Hepatocyte (in vitro differentiated cells): Measurements from ENCODE around the gene TMEM255A. TPM values are rescaled to one million over a fixed set of nuclear protein-coding genes. Genes with fewer than 3 reads are reported as not detected.

Experiments used
- DNase-seq: peaks from one replicate; pipeline ENCODE4 v3.0.0-alpha.2; 2016; ENCODE audit warnings: low spot score
- H2AFZ ChIP-seq: fragments of 200-600 bp; sonication (generic); 2 replicates; pipeline ENCODE4 v1.6.0; 2016; ENCODE audit warnings: antibody characterized with exemption, mild to moderate bottlenecking
- H3K27ac ChIP-seq: fragments of 200-600 bp; sonication (generic); 2 replicates; pipeline ENCODE4 v1.5.1; 2016; ENCODE audit warnings: mild to moderate bottlenecking
- H3K27me3 ChIP-seq: fragments of 200-600 bp; sonication (generic); 2 replicates; pipeline ENCODE4 v1.6.1; 2016
- H3K36me3 ChIP-seq: fragments of 200-600 bp; sonication (generic); replicated peaks from 2 replicates; pipeline ENCODE4 v1.5.1; 2016; ENCODE audit warnings: low read depth; ENCODE audit not compliant: insufficient read depth
- H3K4me1 ChIP-seq: fragments of 200-600 bp; sonication (generic); 2 replicates; pipeline ENCODE4 v1.5.1; 2016; ENCODE audit warnings: mild to moderate bottlenecking, moderate library complexity; ENCODE audit not compliant: insufficient read depth
- H3K4me2 ChIP-seq: fragments of 200-600 bp; sonication (generic); 2 replicates; pipeline ENCODE4 v1.6.0; 2016
- H3K4me3 ChIP-seq: fragments of 200-600 bp; sonication (generic); 2 replicates; pipeline ENCODE4 v1.5.1; 2016; ENCODE audit warnings: mild to moderate bottlenecking
- H3K79me2 ChIP-seq: fragments of 200-600 bp; sonication (generic); 2 replicates; pipeline ENCODE4 v1.6.0; 2017; ENCODE audit warnings: mild to moderate bottlenecking
- H3K9me2 ChIP-seq: fragments of 200-600 bp; sonication (generic); replicated peaks from 2 replicates; pipeline ENCODE4 v1.6.0; 2017; ENCODE audit warnings: mild to moderate bottlenecking; ENCODE audit not compliant: insufficient read depth
- H3K9me3 ChIP-seq: fragments of 200-600 bp; sonication (generic); 2 replicates; pipeline ENCODE4 v1.5.1; 2016; ENCODE audit warnings: low read depth, mild to moderate bottlenecking
- H4K20me1 ChIP-seq: fragments of 200-600 bp; sonication (generic); 2 replicates; pipeline ENCODE4 v1.6.0; 2016; ENCODE audit warnings: mild to moderate bottlenecking; ENCODE audit not compliant: insufficient read depth, poor library complexity, severe bottlenecking
- CTCF ChIP-seq: fragments of 200-600 bp; sonication (generic); IDR thresholded peaks from 2 replicates; pipeline ENCODE4 v1.5.1; 2016; ENCODE audit warnings: antibody characterized with exemption, mild to moderate bottlenecking; ENCODE audit not compliant: poor library complexity
- EZH2 ChIP-seq: fragments of 200-600 bp; sonication (generic); IDR thresholded peaks from 2 replicates; pipeline ENCODE4 v1.6.1; 2016; ENCODE audit warnings: antibody characterized with exemption, mild to moderate bottlenecking, borderline replicate concordance
- EZH2phosphoT487 ChIP-seq: fragments of 200-600 bp; sonication (generic); IDR thresholded peaks from one replicate; pipeline ENCODE4 v1.6.1; 2018; ENCODE audit warnings: antibody characterized with exemption, mild to moderate bottlenecking, low read depth, moderate library complexity; ENCODE audit not compliant: unreplicated experiment, severe bottlenecking
- WGBS: methylation state at CpG from one replicate; pipeline ENCODE4 v1.1.6; 2016; ENCODE audit warnings: low lambda C conversion rate; ENCODE audit errors: missing lambda C conversion rate; 5-methylcytosine and 5-hydroxymethylcytosine counted together
- polyA plus RNA-seq: library from polyadenylated mRNA; unstranded; fragments of >200 nt; fragmentation: Nextera tagmentation; extraction: Ambion mirVana; gene quantifications from 2 replicates; pipeline ENCODE4 v1.2.1, GENCODE V29; 2016
- total RNA-seq: library from RNA; depleted of rRNA; stranded (reverse); fragments of >200 nt; gene quantifications from 2 replicates; pipeline ENCODE4 v1.2.3, GENCODE V29; 2014

Gene TMEM255A
- total and polyA plus RNA-seq, 2 experiments from 2014 or later, result 0.77 to 2.2 TPM

GRCh38 chrX:120242813-120243212 lies 68.4 kb downstream of the TMEM255A start:
- no peaks in the 10 kb centered on the region for H4K20me1 ChIP-seq
- no peak overlapping the region for H3K27ac ChIP-seq
- no peaks in the 10 kb centered on the region for H3K9me2 ChIP-seq
- H2AFZ ChIP-seq, result no peak overlapping the region
- no peaks in the 10 kb centered on the region for H3K27me3 ChIP-seq
- TF ChIP-seq CTCF (no peak), EZH2 (no peak), EZH2phosphoT487 (no peak)
- no peaks in the 10 kb centered on the region for H3K4me1 ChIP-seq
- DNase-seq, result no peak
- no peak overlapping the region for H3K4me3 ChIP-seq
- peaks cover 2% of the 10 kb centered on the region for H3K79me2 ChIP-seq
- WGBS, result 75% methylated on average over 5 of the region's 5 CpGs
- no peak overlapping the region for H3K4me2 ChIP-seq
- no peaks in the 10 kb centered on the region for H3K36me3 ChIP-seq
- H3K9me3 ChIP-seq, result no peaks in the 10 kb centered on the region

GRCh38 chrX:120238933-120239332 lies 72.3 kb downstream of the TMEM255A start:
- no peaks in the 10 kb centered on the region for H4K20me1 ChIP-seq
- WGBS, result 89% methylated on average over 3 of the region's 4 CpGs
- no peak overlapping the region for H3K27ac ChIP-seq
- H2AFZ ChIP-seq, result no peak overlapping the region
- no peaks in the 10 kb centered on the region for H3K4me1 ChIP-seq
- no peaks in the 10 kb centered on the region for H3K9me3 ChIP-seq
- H3K27me3 ChIP-seq, result no peaks in the 10 kb centered on the region
- DNase-seq, result no peak
- H3K4me2 ChIP-seq, result no peak overlapping the region
- no peaks in the 10 kb centered on the region for H3K9me2 ChIP-seq
- TF ChIP-seq CTCF, result no peak
- no peak for TF ChIP-seq EZH2
- no peak for TF ChIP-seq EZH2phosphoT487
- H3K36me3 ChIP-seq, result no peaks in the 10 kb centered on the region
- no peak overlapping the region for H3K4me3 ChIP-seq
- H3K79me2 ChIP-seq, result peaks cover 2% of the 10 kb centered on the region

DNA sequence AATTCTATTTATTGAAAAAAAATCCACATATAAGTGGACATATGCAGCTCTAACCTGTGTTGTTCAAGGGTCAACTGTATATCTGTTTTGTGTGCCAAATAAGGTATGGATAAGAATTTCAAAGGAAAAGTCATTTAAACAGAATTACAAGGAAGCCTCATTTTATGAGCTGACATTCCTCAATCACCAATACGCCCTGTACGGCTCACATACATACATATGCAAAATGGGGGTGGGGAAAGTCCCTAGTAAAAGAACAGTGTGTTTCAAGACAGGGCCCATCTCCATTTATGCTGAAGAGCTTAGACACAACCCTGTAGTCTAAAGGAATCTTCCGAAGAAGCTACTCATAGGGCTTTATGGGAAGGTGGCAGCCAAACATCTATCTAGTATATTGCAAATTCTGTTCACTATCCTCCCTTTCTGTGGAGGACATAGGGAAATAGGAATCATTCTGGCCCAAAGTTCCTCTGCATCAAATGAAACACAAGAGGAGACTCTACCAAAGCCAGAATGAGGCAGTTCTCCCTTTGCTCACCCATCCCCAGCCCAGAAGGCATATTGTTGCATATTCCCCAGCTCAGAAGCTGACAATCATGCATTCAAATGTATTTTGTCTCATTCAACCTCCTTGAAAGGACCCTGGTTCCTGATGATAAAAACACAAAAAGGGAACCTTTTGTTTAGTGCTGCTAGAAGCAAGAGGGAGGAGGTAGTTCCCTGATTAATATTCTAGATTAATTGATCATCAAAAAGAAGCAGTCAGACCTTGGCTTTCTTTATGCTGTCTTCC lies 74.4 kb downstream of the TMEM255A start:
- Histone ChIP-seq H4K20me1 (no peaks in the 10 kb centered on the region), H3K79me2 (no peaks in the 10 kb centered on the region), H3K9me3 (no peaks in the 10 kb centered on the region), H3K4me1 (no peaks in the 10 kb centered on the region), H3K36me3 (no peaks in the 10 kb centered on the region), H3K4me2 (no peak overlapping the region), H2AFZ (no peak overlapping the region), H3K9me2 (no peaks in the 10 kb centered on the region), H3K4me3 (no peak overlapping the region), H3K27ac (no peak overlapping the region), H3K27me3 (no peaks in the 10 kb centered on the region)
- TF ChIP-seq EZH2phosphoT487 (no peak), CTCF (no peak)
- 85% methylated on average over 3 of the region's 3 CpGs for WGBS
- no peak for DNase-seq
